IPS-15b (cell line): ENCODE results near the gene AP1M1.

Experiments used
- H3K27me3 ChIP-seq: one replicate; pipeline ENCODE4 v1.6.1; 2013; ENCODE audit warnings: low read length; ENCODE audit not compliant: control insufficient read depth, insufficient read depth
- H3K36me3 ChIP-seq: one replicate; pipeline ENCODE4 v1.6.1; 2013; ENCODE audit warnings: low read length; ENCODE audit not compliant: control insufficient read depth, insufficient read depth
- H3K4me1 ChIP-seq: one replicate; pipeline ENCODE4 v1.6.1; 2013; ENCODE audit warnings: mild to moderate bottlenecking, low read length; ENCODE audit not compliant: control insufficient read depth, insufficient read depth
- H3K4me3 ChIP-seq: one replicate; pipeline ENCODE4 v1.5.1; 2013; ENCODE audit warnings: low read depth, low read length
- H3K9ac ChIP-seq: one replicate; pipeline ENCODE4 v1.6.1; 2013; ENCODE audit warnings: low read depth, mild to moderate bottlenecking, low read length
- H3K9me3 ChIP-seq: one replicate; pipeline ENCODE4 v1.6.1; 2013; ENCODE audit warnings: mild to moderate bottlenecking, low read length; ENCODE audit not compliant: control insufficient read depth, insufficient read depth

AP1M1 gene

DNA sequence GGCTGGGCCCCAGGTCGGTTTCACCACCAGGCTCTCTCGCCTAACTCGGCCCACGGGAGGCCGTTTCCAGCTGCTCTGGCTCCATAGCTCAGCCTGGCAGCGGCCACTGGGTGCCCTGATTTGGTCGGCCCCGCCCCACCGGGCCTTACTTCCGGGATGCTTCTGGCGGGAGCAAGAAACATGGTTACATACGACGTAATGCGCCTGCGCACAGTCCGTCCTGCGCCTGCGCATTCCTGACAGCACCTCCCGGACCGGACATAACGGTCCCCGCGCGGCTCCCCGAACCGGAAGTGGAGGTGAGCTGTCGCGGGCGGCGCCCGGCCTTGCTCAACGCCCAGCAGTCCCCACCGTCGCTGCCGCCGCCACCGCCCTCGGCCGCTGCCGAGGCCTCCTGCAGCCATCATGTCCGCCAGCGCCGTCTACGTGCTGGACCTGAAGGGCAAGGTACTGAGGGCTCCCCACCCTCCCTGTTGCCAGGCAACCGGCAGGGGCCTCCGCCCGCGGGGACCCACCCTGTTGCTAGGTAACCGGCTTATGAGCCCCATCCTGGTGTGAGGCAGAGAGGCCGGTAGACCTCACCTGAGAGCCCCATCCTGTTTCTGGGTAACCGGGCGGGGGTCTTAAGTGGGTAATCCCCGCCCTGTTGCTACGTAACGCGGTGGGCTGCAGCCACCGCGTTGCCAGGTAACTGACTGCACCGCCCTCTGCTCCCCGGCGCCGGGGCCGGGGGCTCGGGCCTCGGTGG, at the start of gene AP1M1:
Gene AP1M1, plus strand, starts transcription at position 290 of the 748 bp plus-strand sequence. Its CDS starts 116 bp downstream, at position 406.
- no peaks in the 10 kb centered on the region for H3K9me3 ChIP-seq
- peaks cover 7% of the 10 kb centered on the region for H3K4me1 ChIP-seq
- H3K4me3 ChIP-seq = peak within 1 kb of the TSS; percentile 91
- H3K9ac ChIP-seq = peak within 1 kb of the TSS; percentile 47
- no peaks in the 10 kb centered on the region for H3K27me3 ChIP-seq
- H3K36me3 ChIP-seq = peaks cover 3% of the 10 kb centered on the region

DNA sequence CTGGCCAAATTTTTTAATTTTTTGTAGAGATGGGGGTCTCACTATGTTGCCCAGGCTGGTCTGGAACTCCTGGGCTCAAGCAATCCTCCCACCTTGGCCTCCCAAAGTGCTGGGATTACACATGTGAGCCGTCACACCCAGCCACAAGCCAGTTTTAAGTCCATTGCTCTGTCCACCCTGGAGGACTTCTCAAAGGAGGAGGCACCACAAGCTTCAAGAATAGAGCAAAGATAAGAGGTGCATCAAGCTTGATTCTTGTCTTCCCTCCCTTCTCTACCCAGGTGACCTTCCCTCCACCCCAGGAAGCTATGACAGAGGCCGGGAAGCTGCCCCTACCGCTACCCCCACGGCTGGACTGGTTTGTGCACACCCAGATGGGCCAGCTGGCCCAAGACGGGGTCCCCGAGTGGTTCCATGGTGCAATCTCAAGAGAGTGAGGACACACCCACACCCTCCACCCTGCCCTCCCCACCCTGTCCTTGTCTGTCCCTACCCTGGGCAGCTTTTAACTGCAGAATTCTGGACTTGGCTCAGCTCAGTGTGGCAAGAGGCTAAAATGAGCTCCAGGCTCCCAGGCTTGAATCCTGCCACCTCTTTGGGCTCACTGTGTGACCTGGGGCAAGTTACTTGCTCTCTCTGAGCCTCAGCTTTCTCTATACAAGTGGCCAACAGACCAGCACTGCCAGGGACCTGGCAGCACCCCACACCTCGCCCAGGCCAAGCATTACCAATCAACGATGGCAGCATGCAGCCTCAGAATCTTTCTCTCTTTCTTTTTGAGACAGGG, 49.1 kb upstream of the AP1M1 start:
- Histone ChIP-seq H3K4me3 (no peak overlapping the region), H3K9me3 (no peaks in the 10 kb centered on the region), H3K36me3 (no peaks in the 10 kb centered on the region), H3K9ac (no peak overlapping the region), H3K27me3 (no peaks in the 10 kb centered on the region), H3K4me1 (no peaks in the 10 kb centered on the region)

DNA sequence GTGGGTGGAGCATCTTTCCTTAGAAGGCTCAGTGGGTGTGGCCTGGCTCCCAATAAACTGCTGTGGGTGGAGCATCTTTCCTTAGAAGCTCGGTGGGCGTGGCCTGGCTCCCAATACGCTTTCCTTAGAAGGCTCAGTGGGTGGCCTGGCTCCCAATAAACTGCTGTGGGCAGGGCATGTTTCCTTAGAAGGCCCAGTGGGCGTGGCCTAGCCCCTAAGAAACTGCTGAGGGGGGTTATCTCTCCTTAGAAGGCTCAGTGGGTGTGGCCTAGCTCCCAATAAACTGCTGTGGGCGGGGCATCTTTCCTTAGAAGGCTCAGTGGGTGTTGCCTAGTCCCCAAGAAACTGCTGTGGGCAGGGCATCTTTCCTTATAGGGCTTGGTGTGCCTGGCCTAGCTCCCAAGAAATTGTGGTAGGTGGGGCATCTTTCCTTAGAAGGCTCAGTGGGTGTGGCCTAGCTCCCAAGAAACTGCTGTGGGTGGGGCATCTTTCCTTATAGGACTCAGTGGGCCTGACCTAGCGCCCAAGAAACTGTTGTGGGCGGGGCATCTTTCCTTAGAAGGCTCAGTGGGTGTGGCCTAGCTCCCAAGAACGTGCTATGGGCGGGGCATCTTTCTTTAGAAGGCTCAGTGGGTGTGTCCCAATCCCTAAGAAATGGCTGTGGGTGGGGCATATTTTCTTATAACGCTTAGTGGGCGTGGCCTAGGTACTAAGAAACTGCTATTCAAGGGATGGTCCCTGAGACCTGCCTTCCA, 44.0 kb upstream of the AP1M1 start:
- no peak overlapping the region for H3K9ac ChIP-seq
- no peaks in the 10 kb centered on the region for H3K27me3 ChIP-seq
- no peaks in the 10 kb centered on the region for H3K4me1 ChIP-seq
- no peaks in the 10 kb centered on the region for H3K36me3 ChIP-seq
- H3K9me3 ChIP-seq = no peaks in the 10 kb centered on the region
- H3K4me3 ChIP-seq = no peak overlapping the region

DNA sequence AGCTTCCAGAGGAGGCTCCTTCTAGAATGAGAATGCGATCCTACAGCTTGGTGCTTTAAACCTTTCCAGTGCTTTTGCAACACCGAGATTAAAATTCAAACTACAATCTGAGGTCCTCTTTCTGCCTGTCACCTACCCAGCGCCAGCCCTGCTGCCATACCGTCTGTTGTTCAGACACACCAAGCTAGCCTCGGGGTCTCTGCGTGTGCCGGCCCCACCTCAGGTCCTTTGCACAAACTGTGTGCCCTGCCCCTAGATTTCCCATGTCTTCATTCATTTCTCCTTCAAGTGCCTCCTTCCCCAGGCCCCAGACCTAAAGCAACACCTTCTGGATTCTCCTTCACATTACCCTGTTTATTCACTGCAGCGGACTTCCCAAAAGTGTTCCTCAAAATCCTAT, 43.2 kb upstream of the AP1M1 start:
- Histone ChIP-seq H3K4me1 (no peaks in the 10 kb centered on the region), H3K9ac (no peak overlapping the region), H3K27me3 (no peaks in the 10 kb centered on the region)

DNA sequence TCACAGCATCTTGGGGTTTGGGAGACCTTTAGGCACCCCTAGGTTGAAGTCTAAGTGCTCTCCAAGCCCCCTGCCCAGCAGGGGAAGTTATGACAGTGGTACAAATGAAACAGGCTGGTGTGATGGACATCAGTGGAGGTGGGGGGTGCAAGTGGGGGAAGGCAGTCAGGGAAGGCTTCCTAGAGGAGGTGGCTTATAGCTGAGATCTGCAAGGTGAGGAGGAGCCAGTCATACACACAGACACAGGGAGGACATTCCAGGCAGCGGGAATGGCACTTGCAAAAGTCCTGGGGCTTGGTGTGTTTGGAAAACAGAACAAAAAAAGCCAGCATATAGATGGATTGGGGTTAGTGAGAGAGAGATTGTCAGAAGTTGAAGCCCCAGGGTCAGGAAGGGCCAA, 42.6 kb upstream of the AP1M1 start:
- H3K9me3 ChIP-seq = no peaks in the 10 kb centered on the region
- H3K36me3 ChIP-seq = no peaks in the 10 kb centered on the region
- H3K9ac ChIP-seq = no peak overlapping the region
- H3K4me1 ChIP-seq = no peaks in the 10 kb centered on the region
- no peaks in the 10 kb centered on the region for H3K27me3 ChIP-seq
- H3K4me3 ChIP-seq = no peak overlapping the region

More for the DNA sequence above, 43.2 kb upstream of the AP1M1 start:
- Histone ChIP-seq H3K36me3 (no peaks in the 10 kb centered on the region), H3K4me3 (no peak overlapping the region), H3K9me3 (no peaks in the 10 kb centered on the region)

DNA sequence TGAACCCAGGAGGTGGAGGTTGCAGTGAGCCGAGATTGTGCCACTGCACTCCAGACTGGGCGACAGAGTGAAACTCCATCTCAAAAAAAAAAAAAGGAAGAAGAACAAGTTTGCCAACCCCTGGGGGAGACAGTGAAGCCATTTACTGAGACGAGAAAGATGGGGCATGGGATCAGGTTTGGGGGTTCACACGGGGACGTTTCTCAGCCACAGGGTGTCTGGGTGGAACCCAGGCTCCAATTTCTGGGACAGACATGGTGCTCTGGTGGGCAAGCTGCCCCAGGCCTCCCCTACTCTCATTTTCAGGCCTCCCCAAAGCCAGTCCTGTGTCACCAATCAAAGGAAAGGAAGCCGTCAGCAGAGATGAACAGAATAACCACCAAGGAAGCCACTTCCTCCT, 40.8 kb upstream of the AP1M1 start:
- H3K4me3 ChIP-seq = no peak overlapping the region
- H3K9me3 ChIP-seq = no peaks in the 10 kb centered on the region
- H3K4me1 ChIP-seq = no peaks in the 10 kb centered on the region
- H3K36me3 ChIP-seq = no peaks in the 10 kb centered on the region
- H3K9ac ChIP-seq = no peak overlapping the region
- H3K27me3 ChIP-seq = no peaks in the 10 kb centered on the region

DNA sequence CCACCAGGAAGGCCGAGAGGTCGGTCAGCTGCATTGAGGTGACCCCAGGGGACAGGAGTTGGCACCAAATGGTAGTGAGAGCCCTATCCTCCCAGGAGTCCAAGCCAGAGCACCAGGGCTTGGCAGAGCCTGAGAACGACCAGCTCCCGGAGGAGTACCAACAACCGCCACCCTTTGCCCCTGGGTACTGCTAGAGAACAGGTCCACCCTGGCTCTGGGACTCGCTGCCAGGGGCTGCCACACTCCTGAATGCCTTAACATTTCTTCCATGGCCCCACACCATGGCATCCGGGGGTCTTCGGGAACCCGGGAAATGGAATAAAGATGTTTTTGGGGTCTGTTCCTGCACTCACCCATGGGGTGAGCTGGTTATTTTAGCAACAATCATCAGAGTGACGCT, 40.1 kb upstream of the AP1M1 start:
- Histone ChIP-seq H3K36me3 (no peaks in the 10 kb centered on the region), H3K27me3 (no peaks in the 10 kb centered on the region), H3K4me1 (no peaks in the 10 kb centered on the region), H3K9ac (no peak overlapping the region), H3K9me3 (no peaks in the 10 kb centered on the region), H3K4me3 (no peak overlapping the region)

DNA sequence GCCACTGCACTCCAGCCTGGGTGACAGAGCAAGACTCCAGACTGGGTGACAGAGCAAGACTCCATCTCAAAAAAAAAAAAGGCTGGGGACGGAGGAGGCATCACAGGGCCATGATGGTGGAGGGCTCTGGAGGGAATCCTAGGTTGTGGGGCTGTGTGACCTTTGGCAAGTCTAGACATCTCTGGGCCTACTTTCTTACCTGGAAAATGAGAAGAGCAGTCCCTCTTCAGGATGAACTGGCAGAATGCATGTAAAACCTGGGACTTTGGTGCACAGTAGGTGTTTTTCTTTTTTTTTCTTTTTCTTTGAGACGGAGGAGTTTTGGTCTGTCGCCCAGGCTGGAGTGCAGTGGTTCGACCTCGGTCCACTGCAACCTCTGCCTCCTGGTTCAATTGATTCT, 38.1 kb upstream of the AP1M1 start:
- Histone ChIP-seq H3K4me1 (no peaks in the 10 kb centered on the region), H3K36me3 (no peaks in the 10 kb centered on the region), H3K4me3 (no peak overlapping the region), H3K9me3 (no peaks in the 10 kb centered on the region), H3K9ac (no peak overlapping the region), H3K27me3 (no peaks in the 10 kb centered on the region)

DNA sequence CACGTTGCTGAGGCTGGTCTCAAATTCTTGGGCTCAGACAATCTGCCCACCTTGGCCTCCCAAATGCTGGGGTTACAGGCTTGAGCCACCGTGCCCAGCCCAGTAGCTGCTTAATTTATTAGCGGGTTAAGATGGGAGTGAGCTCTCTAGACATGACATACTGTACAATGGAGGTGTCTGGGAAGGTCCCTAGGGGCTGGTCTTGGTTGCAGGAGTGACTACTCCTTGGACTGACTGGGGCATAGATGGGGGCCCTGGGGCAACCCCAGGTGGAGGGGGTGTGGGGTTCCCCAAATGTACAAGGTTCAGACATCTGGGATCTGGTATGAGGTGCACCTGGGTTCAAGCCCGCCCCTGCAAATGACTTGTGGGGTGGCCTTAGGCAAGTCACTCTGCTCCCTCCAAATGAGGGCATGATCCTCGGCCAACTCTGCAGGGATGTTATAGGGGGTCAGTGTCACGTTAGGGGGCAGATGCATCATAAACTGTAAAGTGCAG, 37.2 kb upstream of the AP1M1 start:
- Histone ChIP-seq H3K36me3 (no peaks in the 10 kb centered on the region), H3K4me3 (no peak overlapping the region), H3K9me3 (no peaks in the 10 kb centered on the region), H3K4me1 (no peaks in the 10 kb centered on the region), H3K27me3 (no peaks in the 10 kb centered on the region), H3K9ac (no peak overlapping the region)

DNA sequence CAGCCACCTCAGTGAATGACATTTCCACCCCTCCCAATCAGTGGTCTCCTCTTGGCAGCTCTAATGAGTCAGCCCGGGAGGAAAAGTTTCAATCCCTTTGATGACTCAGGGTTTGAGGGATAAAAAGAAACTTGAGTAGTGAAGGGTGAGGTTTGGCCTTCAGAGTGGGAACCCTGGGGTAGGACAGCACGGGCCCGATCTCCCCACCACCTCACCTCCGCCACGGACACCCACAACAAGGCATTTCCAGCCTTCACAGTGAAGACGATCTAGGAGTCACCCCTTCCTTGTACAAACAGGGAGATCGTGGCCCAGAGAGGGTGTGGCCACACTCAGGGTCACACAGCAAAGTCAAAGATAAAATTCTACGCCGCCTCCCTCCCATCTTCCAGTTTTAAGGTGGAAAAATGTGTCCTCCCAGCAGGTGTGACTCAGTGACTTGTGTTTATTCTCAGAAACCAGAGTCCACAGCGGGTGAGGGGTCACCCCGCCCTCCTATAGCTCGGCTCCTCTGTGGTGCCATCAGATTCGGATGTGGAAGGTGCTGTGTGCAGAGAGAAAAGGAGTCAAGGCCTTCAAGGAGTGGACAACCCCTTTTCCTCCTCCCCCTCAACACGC, 36.7 kb upstream of the AP1M1 start:
- Histone ChIP-seq H3K9ac (no peak overlapping the region), H3K4me3 (no peak overlapping the region), H3K27me3 (no peaks in the 10 kb centered on the region), H3K4me1 (no peaks in the 10 kb centered on the region), H3K9me3 (no peaks in the 10 kb centered on the region), H3K36me3 (no peaks in the 10 kb centered on the region)

DNA sequence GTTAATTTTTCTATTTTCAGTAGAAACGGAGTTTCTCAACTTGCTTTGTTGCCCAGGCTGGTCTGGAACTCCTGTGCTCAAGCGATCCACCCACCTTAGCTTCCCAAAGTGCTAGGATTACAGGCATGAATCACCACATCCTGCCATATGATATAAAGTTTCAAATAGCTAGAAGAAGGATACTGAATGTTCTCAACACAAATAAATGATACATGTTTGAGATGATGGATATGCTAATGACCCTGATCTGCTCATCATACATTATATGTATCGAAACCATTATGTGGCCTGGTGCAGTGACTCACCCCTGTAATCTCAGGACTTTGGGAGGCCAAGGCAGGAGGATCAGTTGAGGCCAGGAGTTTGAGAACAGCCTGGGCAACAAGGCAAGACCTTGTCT, 35.9 kb upstream of the AP1M1 start:
- H3K36me3 ChIP-seq = no peaks in the 10 kb centered on the region
- no peaks in the 10 kb centered on the region for H3K4me1 ChIP-seq
- no peaks in the 10 kb centered on the region for H3K9me3 ChIP-seq
- no peak overlapping the region for H3K9ac ChIP-seq
- H3K4me3 ChIP-seq = no peak overlapping the region
- H3K27me3 ChIP-seq = no peaks in the 10 kb centered on the region
